LHCN-M2 (cell line): ENCODE data around the gene CLMP. TPM values are rescaled to one million over a fixed set of nuclear protein-coding genes. Genes with fewer than 3 reads are reported as not detected.
A peak's percentile ranks its signal among the peaks of the same experiment; 100 is the strongest.

ENCODE experiments used
- DNase-seq: peaks from one replicate; pipeline ENCODE4 v3.0.0-alpha.2; 2012; ENCODE audit warnings: low read depth
- polyA plus RNA-seq: library from polyadenylated mRNA; unstranded; fragments of >200 nt; gene quantifications from one replicate; pipeline ENCODE4 v1.2.1, GENCODE V29; 2012; ENCODE audit warnings: missing spikeins
- total RNA-seq: library from RNA; depleted of rRNA; stranded (reverse); fragments of >200 nt; gene quantifications from 2 replicates; pipeline ENCODE4 v1.2.3, GENCODE V29; 2014; rRNA removed

CLMP gene
- total RNA-seq = 65.3 and 68.0 TPM in 2 replicates
- polyA plus RNA-seq = 6.2 TPM

DNA sequence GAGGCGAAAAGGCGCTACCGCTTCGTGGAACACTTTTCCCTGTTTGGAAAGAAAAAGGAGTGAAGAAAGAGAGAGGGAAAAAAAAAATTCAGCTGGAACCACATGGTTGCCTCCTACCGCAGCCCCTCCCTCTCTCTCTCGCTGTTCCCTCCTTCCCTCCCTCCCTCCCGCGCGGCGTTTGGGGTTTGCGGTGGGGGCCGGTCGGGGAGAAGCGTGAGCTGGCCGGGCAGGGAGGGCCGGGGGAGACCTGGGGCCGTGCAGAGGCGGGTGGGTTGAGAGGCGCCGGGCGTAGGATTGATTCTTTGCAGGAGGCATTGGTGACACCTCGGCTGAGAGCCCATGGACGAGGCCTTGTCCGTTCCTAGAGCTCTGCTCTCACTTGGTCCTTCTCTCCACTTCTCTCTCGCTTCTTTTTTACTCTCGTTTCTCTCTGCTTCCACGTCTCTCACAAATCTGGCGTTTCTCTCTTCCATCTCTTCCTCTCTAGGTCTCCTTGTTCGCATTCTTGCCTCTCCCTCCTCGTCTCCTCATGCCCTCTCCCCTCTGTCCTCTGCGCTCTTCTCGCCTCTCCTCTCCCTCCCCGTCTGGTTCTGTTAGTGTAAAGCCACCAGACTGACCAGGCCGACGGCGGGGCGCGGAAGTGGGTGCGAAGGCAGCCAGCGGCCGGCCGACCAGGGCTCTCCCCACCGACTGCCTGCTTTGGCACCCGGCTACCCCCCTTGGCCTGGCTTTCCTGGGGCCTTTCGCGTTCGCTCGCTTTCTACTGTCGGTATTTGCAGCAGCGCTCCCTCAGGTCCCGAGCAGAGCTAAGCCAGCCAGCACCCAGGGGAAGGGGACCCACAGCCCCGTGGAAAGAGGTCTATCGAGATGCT lies at the start of gene CLMP:
Gene CLMP, minus strand, starts transcription at position 61 of the 872 bp plus-strand sequence. CDS start 308 bp downstream, outside the sequence.
- peak; percentile 68 for DNase-seq

DNA sequence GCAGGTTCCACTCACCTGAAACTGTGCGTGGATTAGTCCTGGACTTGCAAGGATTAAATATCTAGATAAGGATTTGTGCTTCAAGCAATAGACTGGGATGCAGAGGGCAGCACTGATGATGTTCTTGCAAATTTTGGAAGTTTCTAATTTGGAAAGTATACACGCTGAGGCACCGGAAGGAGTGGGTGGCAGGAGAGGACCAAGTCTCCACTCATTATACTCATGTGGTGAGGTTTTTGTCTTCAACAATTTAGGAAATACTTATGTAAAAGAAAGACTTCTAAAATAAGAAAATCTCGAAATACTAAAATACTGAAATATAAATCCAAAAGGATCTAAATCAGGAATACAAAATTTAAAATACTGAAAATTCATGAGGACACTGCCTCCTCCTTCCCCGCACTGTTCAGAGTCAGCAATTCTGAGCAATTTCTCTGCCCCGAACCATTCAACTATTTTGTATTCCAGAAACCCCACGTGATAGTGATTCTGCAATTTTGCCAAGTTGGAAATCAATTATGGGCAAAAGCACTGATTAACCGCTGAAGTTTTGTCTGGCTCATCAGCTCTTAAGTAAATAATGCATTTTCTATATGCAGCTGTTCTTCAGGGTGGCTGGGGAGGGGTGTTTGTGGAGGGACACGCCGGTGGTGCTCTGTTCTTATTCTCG lies 47.0 kb upstream of the CLMP start:
- DNase-seq = no peak

DNA sequence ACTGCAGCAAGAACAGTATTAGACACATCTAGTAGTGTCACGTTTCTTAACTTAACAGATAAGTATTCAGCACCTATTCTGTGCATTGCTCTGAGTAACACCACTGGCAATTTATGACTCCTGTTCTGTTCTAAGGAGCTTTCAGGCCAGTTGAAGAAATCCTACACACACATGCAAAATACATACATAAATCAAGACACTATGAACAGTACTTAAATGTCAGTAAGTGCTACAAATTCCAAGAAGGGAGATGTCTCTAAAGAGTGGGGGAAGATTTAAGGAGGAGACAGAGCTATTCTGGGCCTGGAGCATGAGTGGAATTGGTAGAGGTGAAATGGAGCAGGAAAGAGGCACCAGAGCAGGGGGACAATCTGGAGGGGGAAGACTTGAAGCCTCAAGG lies 46.2 kb upstream of the CLMP start:
- DNase-seq = no peak

- no peak for DNase-seq
These were observed 44.4 kb upstream of the CLMP start for GRCh38 chr11:123239191-123240150.

GRCh38 chr11:123238297-123238696 lies 43.2 kb upstream of the CLMP start:
- DNase-seq = peak; percentile 47

- DNase-seq = no peak
These were observed 41.8 kb upstream of the CLMP start for GRCh38 chr11:123236879-123237278.

GRCh38 chr11:123235656-123236261 lies 40.7 kb upstream of the CLMP start:
- no peak for DNase-seq

DNA sequence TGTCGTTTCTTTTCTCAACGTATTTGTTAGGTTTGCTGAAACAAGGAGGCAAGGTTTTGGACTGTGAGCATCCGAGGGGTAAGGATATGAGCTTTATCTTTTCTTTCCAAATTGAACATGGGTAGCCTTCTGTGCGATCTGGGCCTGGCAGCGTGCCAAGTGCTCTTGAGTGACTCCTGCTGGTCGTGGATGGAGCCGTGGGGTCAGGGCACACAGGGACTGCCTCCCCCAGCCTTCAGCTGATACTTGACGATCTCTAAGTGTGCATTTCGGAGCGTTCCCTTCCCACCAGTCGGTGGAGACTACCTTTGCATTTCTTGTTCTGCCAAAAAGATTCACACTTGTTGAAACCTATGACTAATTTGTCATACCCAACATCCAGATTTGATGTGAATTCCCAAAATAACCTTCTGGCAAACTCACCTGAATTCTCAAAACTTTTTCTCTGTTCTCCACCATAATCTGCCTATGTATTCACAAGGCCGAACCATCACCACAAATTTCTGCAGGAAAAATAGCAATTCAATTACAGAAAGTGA lies 40.1 kb upstream of the CLMP start:
- DNase-seq = peak; percentile 40

GRCh38 chr11:123233975-123234334 lies 38.9 kb upstream of the CLMP start:
- DNase-seq = no peak

- DNase-seq = no peak
These were observed 38.4 kb upstream of the CLMP start for GRCh38 chr11:123233280-123233974.

DNA sequence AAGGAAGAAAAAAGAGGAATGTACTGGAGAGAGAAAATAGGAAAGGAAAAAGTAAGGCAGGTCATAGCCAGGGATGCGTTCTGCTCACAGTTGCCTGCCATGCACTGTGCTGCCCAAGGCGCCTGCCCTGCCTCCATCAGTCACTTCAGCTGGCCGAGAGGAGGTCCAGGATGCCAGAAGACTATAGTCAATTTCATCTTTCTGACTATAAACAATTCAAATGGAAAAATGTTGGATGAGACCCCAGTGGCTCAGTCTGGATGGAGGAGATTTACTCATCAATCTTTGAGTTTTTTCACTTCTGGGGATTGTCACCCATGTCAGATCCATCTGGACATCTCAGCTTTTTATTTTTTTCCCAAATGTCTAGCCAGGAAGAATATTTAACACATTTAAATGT lies 36.7 kb upstream of the CLMP start:
- DNase-seq = no peak

DNA sequence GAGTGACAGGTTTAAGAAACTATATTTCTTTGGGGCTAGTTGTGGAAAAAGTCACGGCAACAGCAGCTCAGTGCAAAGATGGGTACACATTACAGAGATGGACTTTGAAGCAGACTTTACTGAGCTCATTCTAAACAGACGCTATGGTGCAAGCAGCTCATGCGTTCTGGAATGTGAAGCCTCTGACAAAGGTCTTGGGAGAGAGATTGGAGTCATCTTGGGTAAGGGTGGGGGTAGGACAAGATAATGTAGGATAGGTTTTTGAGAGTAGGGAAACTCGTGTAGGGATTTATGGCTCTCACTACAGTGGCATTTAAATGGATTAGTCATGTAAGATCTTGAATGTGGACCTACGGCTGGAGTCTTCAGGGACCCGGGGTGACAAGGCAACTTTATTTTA lies 36.2 kb upstream of the CLMP start:
- no peak for DNase-seq

DNA sequence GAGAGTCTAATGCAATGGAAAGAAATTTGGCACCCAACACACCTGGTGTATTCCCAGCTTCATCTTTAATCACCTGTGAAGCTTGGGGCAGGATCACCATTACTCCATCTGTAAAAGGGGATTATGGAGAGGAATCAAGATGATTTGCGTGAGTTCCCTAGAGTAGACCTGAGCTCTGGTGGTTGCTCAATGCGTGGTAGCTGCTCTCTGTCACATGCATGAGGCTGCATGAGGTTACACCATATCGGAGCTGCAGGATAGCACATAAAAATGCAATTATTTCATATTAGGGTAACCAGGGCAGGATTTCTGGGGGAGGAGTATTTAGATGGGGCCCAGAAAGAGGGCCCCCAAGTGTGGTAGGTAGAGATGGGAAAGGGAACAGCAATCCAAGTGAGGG lies 35.3 kb upstream of the CLMP start:
- DNase-seq = no peak

GRCh38 chr11:123228496-123229163 lies 33.6 kb upstream of the CLMP start:
- DNase-seq = no peak

DNA sequence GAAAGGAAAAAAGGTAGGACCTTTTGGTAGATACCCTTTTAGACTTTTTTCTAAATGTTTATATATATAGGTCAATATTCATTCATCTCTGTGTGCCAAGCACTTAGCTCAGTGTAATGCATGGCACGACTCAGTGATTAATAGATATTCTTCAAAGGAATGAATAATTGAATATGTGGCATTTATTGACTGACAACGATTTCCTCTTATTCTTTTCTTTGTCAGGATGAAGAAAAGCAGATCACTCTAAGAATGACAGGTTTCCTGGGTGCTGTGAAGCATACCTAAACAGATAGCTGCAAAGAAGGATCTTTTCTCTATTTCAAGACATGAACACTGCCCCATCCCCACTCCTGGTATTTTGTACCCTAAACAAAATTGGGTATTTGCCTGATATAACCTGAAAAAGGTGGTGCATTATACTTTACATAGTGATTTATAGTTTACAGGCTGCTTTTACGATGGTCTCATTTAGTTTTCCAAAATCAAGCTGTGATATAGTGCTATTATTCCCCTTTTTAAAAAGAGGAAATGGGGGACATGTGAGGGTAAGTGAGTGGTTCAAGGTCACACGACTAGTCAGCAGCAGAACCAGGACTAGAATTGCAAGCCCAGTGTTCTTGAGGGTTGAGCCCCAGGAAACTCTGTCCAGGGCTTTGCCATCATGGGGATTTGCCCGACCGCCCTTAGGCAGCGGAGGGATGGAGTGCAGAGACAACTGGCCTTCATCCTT lies 32.9 kb upstream of the CLMP start:
- no peak for DNase-seq

- DNase-seq = no peak
These were observed 26.5 kb upstream of the CLMP start for GRCh38 chr11:123221584-123221983.

DNA sequence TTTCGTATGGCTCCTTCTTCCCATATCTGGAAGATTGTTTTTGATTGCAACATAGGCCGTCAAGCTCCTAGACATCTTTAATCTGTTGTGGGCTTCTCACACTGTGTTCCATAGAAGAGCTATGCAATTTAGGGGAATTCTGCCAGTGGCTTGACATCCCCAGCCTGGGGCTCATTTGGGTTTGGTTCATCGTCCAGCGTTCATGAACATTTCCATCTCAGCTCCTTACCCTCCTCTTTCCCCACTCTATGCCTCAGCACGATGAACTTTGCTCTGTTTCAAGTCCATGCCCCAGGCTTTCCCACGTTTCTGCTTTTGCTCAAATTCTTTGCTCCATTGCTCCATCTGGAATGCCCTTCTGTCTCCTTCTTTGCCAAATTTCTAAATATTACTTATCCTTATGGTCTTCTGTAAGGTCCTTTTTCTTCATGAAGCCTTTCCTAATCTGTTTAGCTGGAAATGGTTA lies 26.1 kb upstream of the CLMP start:
- DNase-seq = no peak

DNA sequence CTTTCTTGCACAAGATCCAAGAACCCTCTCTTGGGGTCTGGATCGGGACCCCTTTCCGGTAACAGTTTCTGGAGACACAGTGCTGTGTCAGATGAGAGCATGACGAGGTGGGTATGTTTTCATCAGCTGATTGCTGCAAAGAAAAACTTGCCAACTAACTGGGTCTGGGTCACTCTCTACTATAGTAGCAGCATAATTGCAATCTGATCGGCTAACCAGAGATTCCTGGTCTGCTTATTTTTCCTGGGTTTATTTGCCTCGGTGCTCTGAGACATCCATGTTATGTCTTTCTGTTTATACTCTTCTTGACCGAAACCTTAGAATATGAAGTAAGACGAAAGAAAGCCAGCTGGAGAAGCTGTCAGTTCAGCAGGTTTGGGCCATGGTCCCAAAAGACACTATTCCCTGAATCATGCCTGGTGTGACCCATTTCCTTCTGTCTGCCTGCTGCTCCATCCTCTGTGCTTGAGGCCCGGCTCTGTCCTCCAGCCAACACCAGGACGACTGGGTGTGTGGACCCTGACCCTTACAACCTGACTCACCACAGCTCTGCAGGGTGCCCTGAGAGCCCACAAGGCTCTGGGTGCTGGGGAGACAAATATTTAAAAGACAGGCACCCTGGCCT lies 24.1 kb upstream of the CLMP start:
- DNase-seq = peak; percentile 30

GRCh38 chr11:123218451-123218850 lies 23.4 kb upstream of the CLMP start:
- DNase-seq = peak; percentile 32
